GM19372 (cell line): ENCODE data around the gene R3HDM4.

Experiments used
- ATAC-seq: cut with Tn5 transposase; IDR thresholded peaks from one replicate; pipeline ENCODE4 v1.9.1; 2021; ENCODE audit warnings: mild to moderate bottlenecking, low read depth, moderate library complexity; ENCODE audit not compliant: unreplicated experiment

The R3HDM4 gene

GRCh38 chr19:917323-918151 is 4.5 kb upstream of the R3HDM4 start, which contains the start of gene KISS1R:
TSS of gene KISS1R (plus strand) at chr19:917333. CDS start at chr19:917503, 170 bp downstream.
- no peak for ATAC-seq

DNA sequence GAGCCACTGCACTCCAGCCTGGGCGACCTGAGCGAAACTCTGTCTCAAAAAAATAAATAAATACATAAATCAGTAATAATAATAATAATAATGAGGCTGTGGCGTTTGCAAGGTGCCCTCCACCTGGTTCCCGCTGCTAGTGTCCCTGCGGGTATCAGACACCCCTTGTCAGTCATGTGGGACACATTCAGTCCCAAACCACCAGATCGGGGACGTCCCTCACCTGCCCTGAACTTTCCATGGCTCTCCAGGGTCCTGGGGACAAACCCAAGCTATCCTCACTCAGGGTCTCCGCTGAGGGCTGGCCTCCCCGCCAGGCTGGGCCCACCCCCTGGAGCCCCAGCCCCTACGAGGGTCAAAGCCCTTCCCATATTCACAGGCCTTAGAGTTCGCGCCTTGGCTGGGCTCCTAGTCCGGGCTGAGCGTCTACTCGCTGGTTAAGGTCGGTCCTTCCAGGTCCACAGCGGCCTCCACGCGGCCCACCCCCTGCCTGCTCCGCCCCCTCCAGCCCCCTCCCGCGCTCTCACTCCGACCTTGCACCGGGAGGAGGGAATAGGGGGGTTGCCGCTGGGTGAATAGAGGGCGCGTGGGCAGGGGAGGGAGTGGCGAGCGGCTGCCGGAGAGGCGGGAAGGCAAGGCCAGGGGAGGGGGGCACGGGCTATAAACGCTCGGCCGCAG is 3.8 kb upstream of the R3HDM4 start:
- no peak for ATAC-seq

DNA sequence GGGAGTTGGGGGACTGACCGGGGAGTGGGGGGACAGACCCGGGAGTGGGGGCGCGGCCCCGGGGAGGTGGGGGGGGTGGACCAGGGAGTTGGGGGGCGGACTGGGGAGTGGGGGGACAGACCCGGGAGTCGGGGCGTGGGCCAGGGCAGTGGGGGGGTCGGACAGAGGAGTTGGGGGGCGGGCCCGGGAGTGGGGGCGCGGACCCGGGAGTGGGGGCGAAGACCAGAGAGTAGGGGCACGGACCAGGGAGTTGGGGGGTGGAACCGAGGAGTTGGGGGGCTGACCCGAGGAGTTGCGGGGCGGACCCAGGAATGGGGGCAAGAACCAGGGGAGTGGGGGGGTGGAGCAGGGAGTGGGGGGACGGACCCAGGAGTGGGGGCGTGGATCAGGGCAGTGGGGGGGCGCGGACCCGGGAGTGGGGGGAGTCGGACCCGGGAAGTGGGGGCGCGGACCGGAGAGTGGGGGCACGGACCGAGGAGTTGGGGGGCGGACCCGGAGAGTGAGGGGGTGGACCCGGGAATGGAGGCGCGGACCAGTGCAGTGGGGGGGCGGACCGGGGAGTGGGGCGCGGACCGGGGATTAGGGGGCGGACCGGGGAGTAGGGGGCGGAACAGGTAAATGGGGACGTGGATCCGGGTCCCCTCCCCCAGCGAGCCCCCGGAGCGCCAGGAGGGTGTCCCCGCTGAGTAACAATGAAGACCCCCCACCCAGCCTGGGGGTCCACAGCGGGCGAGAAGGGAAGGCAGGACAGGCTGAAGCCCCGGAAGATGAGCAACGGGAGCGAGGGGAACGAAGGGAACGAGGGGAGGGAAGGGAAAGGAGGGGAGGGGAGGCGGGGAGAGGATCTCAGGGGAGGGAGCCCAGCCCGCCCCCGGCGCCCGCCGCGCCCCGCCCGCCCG is 589 bp downstream of the R3HDM4 start:
- ATAC-seq: no peak

- no peak for ATAC-seq
Observed at GRCh38 chr19:911197-912033, 1.6 kb downstream of the R3HDM4 start.

- ATAC-seq: no peak
Observed at GRCh38 chr19:907183-907853, 5.7 kb downstream of the R3HDM4 start.

GRCh38 chr19:906480-906879 is 6.5 kb downstream of the R3HDM4 start:
- ATAC-seq: no peak

DNA sequence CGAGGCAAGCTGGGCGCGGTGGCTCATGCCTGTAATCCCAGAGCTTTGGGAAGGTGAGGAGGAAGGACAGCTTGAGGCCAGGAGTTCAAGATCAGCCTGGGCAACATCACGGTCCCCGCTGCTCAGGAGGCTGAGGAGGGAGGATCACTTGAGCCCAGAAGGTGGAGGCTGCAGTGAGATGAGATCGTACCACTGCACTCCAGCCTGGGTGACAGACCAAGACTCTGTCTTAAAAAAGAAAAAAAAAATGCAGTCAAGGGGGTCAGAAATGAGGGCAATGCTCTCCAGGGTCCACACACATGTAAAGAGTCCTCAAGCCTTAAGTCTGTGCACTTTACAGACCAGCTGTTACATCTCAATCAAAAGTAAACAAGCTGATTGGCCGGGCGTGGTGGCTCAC is 8.5 kb downstream of the R3HDM4 start:
- no peak for ATAC-seq

DNA sequence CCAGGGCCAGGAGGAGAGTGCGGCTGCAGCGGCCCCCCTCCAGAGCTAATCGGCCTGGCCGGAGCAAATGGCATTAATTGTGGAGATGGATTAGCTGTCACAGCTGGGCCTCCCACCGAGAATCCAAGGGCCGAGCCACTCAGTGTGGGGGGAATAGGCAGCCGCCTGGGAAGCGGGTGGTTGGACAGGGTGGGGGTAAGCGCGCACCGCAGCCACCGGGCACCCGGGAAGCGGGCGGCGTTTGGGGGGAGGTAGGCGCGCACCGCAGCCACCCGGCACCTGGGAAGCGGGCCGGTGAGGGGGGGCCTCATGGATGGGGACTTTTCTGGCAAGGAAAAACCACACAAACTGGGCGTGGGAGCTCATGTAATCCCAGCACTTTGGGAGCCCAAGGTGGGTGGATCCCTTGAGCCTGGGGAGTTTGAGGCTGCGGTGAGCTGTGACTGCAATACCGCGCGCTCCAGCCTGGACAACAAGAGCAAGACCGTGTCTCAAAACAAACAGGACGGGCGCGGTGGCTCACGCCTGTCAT is 9.7 kb downstream of the R3HDM4 start:
- no peak for ATAC-seq

- no peak for ATAC-seq
Observed at GRCh38 chr19:902446-903226, 10.4 kb downstream of the R3HDM4 start.

- ATAC-seq: no peak
Observed at GRCh38 chr19:902093-902370, 11.0 kb downstream of the R3HDM4 start.

DNA sequence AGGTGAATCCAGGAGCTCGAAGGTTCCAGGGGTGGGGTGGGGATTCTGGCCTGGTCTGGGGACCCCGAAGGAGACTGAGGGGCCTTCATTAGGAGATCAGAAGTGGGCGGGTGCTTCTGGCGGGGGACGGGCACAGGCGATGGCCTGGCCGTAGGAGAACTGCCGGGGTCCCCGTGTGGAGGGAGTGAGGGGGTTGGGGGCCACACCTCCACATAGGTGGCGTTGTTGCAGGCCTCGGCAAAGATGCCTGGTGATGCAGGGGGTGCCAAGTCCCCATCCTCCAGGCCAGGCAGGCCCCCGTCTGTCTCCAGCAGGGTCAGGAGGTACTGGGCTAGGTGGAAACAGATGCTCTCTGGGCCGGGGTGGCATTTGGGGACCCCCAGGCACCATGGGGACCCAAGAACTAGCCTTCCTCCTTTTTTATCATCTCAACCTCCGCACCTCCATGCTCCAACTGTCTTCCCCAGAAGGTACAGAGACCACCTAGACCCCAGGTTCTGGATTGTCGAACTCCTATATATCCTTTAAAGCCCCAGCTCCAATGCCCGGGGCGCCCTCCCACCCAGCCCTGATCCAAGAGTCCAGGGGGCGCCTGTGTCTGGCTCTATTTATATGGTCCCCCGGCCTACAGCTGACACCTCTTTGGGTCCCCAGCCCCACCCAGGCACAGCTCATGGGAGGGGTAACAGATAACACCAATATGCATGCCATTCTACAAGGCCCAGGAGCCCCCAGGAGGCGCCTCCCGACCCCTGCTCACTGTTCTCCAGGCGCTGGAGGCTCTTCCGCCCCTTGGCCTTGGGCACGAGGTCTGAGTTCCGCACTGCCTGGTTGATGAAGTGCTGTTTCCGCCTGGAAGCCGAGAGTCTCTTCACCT is 11.6 kb downstream of the R3HDM4 start:
- ATAC-seq: no peak

GRCh38 chr19:900302-901111 is 12.5 kb downstream of the R3HDM4 start:
- ATAC-seq: no peak

DNA sequence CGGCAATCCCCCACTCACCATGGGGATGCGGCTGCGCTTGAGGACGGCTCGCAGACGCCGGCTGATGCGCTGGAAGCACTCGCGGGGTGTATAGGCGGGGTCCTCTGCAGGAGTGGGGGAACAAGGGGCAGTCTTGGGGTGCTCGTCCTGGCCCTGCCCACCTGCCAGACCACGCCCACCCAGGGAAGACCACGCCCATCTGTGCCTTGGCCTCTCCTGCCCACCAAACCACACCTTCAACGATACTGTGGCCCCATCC is 13.0 kb downstream of the R3HDM4 start:
- ATAC-seq: no peak

DNA sequence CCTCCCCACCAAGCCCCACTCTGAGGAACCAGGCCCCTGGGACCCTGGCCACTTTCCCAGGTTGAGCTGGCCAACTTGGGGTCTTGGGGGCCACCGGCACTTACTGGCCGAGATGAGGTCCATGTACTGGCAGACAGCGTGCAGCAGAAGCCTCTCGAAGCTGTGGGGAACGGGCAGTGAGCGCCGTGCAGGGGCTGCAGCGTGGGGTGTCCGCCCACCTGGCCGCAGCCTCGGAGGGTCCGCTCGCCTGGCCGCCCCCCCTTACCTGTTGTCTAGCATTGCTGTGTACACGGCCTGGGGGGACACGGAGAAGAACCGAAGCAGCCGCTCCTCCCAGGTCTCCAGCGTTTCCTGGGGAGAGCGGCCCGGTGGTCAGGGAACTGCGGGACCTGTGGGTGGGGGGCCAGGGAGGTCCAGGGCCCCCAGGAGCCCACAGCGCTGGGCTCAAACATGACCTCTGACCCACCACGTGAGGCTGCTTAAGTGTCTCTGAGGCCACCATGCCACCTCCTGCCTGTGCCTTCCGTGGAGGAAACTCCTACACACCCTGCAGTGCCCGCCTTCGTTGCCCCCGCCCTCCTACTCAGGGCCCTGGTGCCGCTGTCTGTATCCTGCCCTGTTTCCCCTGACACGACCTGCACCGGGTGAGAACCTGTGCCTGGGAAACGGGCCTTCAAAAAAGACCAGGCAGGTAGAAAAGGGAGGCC is 13.5 kb downstream of the R3HDM4 start:
- no peak for ATAC-seq

- ATAC-seq: no peak
Observed at GRCh38 chr19:898663-899062, 14.4 kb downstream of the R3HDM4 start.

DNA sequence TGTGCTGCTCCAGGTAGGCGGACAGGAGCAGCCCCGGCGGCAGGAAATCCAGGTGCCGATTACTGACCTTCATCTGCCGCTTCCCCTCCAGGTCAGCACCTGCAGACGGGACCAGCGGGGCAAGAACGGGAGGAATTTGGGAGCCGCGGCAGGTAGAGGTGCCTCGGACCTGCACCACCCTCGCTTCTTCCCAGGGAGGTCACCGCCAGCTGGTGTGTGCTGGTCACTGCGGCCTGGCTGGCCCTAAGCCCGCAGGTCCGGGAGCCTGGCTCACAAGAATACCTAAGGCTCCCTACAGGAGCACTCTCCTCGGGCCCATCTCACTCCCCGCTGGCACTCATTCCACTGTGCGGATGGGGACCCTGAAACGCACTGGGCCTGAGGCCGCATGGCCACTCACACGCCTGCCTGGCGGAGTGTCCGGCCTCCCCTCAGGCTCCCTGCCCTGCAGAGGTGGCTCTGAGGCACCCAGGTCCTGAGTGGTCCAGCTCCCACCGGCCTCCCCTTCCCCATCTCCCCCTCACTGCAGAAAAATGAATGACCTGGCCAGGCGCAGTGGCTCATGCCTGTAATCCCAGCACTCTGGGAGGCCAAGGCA is 15.5 kb downstream of the R3HDM4 start:
- ATAC-seq: no peak
